Measurements from ENCODE around the gene MYL3.

The MYL3 gene

DNA sequence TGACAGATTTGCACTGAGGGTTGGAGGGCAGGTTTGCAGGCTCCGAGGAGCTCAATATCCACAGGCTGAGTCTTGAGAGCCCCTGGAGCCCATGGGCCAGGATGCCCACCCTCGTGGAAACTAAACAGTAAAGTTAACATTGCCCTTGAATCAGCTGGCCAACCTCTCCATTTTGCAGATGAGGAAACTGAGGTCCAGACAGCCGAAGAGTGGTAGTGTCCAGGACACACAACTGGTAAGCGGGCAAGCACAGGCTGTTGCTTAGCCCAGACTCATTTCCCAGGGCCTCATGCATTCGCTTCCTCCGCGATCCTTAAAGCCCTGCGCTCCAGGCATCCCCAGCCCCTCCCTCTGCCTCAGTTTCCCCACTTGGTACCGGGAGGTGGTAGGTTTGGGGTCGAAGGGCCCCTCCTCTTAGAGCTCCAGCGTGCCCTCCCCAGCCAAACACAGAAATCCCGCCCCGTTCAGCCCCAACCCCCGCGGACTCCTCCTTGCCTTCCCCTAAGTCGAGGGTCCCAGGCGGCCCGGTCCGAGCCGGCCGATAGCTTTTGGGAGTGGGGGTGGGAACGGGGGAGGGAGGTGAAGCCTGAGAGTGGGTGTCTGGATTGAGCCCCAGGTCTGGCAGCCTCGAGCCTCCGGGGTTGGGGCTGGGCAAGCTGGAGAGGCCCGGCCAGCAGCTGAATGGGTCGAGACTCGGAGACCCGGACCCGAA lies 17.8 kb upstream of the MYL3 start:
- peaks cover 3% of the 10 kb centered on the region; the same call in 1 of the 2 replicates for H3K27me3 ChIP-seq (replicated peaks; ENCODE audit: control insufficient read depth, insufficient read depth, low read length)
- no peak for TF ChIP-seq CTCF (IDR thresholded peaks at IDR 0.05; ENCODE audit: insufficient read depth, low read length, poor library complexity, severe bottlenecking)
- no peak overlapping the region for H3K4me3 ChIP-seq (replicated peaks; ENCODE audit: low read depth, low read length)
- DNase-seq (ENCODE audit: extremely low read depth, insufficient read length), result no peak
- no peaks in the 10 kb centered on the region for H3K36me3 ChIP-seq (ENCODE audit: control insufficient read depth, insufficient read depth, low read length)

GRCh38 chr3:46878781-46879436 lies 15.7 kb upstream of the MYL3 start:
- no peak for DNase-seq (ENCODE audit: extremely low read depth, insufficient read length)
- H3K4me3 ChIP-seq (replicated peaks; ENCODE audit: low read depth, low read length), result no peak overlapping the region

DNA sequence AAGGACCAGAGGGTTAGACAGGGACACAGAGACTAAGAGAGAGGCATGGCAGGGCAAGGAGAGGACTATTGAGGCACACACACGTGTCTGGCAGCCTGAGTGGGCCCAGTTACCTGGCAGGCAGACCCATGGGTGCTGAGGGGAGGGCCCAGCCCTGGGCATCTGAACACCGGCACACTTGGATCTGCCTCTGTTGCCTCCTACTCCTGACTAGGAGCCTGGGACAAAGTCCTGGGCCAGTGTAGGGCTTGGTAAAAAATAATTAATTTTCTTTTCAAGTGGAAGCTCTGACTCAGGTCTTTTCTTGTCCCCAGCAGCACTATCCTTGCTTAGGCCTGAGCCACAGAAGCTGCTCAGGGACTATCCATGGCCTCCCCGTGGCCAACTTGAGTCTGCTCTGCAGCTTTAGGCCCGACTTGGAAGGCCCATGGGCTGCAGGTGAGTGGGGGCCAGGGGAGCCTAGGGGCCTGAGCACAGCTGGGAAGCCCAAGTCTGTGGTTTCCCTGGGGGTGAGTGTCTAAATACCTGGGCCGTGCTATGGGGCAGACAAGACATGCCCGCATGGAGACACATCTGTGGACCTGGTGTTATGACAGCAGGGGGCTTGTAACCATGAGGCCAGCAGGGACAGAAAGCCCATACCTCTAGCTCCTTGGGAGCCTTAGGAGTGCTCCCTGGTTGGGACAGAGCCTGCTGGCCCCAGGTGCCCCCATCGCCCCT lies 14.3 kb upstream of the MYL3 start, which contains the start of gene PTH1R:
Gene PTH1R, plus strand, starts transcription at position 316 of the 720 bp plus-strand sequence. CDS start 5,839 bp downstream, outside the sequence.
- no peaks in the 10 kb centered on the region; the same call in 1 of the 2 replicates for H3K27me3 ChIP-seq (replicated peaks; ENCODE audit: control insufficient read depth, insufficient read depth, low read length)
- no peak within 1 kb of the TSS for H3K4me3 ChIP-seq (replicated peaks; ENCODE audit: low read depth, low read length)
- no peak for DNase-seq (ENCODE audit: extremely low read depth, insufficient read length)
- H3K36me3 ChIP-seq (ENCODE audit: control insufficient read depth, insufficient read depth, low read length), result no peaks in the 10 kb centered on the region
- TF ChIP-seq CTCF (IDR thresholded peaks at IDR 0.05; ENCODE audit: insufficient read depth, low read length, poor library complexity, severe bottlenecking), result no peak

More at GRCh38 chr3:46878781-46879436, 15.7 kb upstream of the MYL3 start:
- H3K36me3 ChIP-seq (ENCODE audit: control insufficient read depth, insufficient read depth, low read length), result no peaks in the 10 kb centered on the region
- H3K27me3 ChIP-seq (replicated peaks; ENCODE audit: control insufficient read depth, insufficient read depth, low read length), result no peaks in the 10 kb centered on the region; the same call in 1 of the 2 replicates
- no peak for TF ChIP-seq CTCF (IDR thresholded peaks at IDR 0.05; ENCODE audit: insufficient read depth, low read length, poor library complexity, severe bottlenecking)

GRCh38 chr3:46876313-46877300 lies 13.4 kb upstream of the MYL3 start:
- DNase-seq (ENCODE audit: extremely low read depth, insufficient read length), result no peak
- TF ChIP-seq CTCF (IDR thresholded peaks at IDR 0.05; ENCODE audit: insufficient read depth, low read length, poor library complexity, severe bottlenecking), result no peak
- Histone ChIP-seq H3K36me3 (ENCODE audit: control insufficient read depth, insufficient read depth, low read length) (no peaks in the 10 kb centered on the region), H3K4me3 (replicated peaks; ENCODE audit: low read depth, low read length) (no peak overlapping the region), H3K27me3 (replicated peaks; ENCODE audit: control insufficient read depth, insufficient read depth, low read length) (no peaks in the 10 kb centered on the region; the same call in none of the 2 replicates)

GRCh38 chr3:46875560-46875959 lies 12.3 kb upstream of the MYL3 start:
- H3K4me3 ChIP-seq (replicated peaks; ENCODE audit: low read depth, low read length), result no peak overlapping the region
- no peak for TF ChIP-seq CTCF (IDR thresholded peaks at IDR 0.05; ENCODE audit: insufficient read depth, low read length, poor library complexity, severe bottlenecking)
- no peaks in the 10 kb centered on the region; the same call in 1 of the 2 replicates for H3K27me3 ChIP-seq (replicated peaks; ENCODE audit: control insufficient read depth, insufficient read depth, low read length)
- no peaks in the 10 kb centered on the region for H3K36me3 ChIP-seq (ENCODE audit: control insufficient read depth, insufficient read depth, low read length)
- no peak for DNase-seq (ENCODE audit: extremely low read depth, insufficient read length)

Measured in GM06990 (cell line).